Activated CD4-positive, alpha-beta T cell treated with anti-CD3 and anti-CD28 coated beads for 24 hours (primary cell): ENCODE data around the gene SIGLEC10.
"Not testable (repeated sequence)": the region's sequence is repeated elsewhere in the genome, so short reads cannot be mapped to it uniquely, and the experiment has no call there.

Experiments used
- DNase-seq, 2 donors: peaks; one replicate each; pipeline ENCODE4 v3.0.0-alpha.2; 2020; ENCODE audit warnings: low read depth in 2 of 2

The SIGLEC10 gene

DNA sequence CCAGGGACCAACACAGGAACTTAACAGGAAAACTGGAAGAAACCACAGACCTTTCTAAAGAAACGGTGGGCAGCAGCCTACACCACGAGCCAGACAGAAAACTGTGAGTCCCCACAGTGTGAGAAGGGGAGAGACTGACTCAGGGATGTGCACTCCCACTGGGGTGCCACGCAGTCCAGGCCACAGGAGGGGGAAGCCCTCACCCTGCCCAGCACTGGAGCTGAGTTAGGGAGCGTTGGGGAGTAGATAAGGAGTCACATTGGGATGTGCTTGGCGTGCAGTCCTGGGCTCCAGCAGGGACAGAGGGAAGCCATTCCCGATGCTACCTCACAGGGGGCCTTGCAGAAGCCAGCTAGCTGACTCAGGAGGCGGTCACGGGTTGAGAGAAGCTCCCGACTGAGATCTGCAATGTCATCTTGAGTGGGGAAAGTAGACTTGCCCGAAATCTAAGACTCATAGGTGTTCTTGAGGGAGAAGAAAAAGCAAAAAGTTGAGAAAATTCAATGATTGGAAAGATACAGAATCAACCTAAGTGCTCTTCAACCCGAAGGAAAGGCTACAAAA lies 23.5 kb upstream of the SIGLEC10 start:
- peak; percentile 51 to 53 for DNase-seq

DNA sequence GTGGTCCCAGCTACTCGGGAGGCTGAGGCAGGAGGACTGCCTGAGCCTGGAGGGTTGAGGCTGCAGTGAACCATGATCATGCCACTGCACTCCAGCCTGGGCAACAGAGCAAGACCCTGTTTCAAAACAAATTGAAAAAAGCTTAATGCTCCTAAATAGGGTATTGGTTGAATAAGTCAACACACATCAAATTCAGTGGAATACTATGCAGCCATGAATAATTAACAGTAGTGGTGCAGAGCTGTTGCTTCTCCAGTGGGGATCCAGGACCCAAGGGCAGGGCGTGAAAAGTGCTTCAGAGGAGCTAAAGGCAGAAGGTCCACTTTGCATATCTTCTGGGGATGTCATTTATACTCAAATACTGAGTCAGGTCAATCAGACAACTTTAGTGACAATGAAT lies 22.6 kb upstream of the SIGLEC10 start:
- DNase-seq = no peak

DNA sequence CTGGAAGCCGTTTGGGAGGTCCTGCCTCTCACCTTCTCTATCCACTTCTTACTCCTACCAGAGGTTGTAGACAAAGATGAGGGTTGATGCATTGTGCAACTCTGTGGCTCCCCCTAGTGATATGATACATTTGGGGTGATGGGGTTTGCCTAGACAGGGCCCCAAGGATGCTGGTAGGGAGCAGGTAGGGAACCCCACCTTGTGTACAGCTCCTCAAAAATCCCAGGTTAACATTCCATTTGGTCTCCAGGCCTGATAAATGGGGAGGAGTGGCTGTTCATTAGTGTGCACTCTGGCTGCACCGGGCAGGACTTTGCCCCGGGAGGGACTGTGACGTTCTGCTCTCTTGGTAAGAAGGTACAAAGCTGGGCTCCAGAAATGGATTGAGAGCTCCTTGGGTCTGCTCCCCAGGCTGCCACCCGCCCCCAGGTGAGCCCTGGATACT lies 21.6 kb upstream of the SIGLEC10 start:
- no peak for DNase-seq

DNA sequence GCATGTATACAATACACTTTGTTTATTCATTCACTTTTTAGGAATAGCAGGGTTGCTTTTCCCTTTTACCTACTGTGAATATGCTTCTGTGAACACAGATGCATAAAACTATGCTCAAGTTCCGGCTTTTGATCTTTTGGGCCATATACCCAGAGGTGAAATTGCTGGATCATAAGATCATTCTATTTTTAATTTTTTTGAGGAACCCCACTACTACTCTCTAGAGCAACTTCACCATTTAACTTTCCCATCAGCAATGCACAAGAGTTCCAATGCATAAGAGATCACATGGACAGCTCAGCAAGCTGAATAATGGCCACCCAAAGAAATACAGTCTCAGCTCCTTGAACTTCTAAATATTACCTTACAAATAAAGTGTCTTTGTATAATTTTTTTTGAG lies 17.0 kb upstream of the SIGLEC10 start:
- no peak for DNase-seq

DNA sequence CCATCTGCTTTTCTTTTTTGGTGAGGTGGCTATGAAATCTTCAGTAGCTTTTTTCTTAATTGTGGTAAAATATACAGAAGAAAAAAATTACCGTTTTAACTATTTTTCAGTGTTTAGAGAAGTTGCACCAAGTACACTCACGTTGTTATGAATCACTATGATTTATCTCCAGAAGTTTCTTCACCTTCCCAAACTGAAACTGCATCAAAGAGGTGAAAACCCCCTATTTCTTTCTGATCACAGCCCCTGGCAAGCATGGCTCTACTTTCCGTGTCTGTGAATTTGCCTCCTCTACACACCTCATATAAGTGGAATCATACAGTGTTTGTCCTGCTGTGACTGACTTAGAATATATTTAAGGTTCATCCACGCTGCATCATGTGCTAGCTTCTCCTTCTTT lies 15.6 kb upstream of the SIGLEC10 start:
- DNase-seq = no peak

DNA sequence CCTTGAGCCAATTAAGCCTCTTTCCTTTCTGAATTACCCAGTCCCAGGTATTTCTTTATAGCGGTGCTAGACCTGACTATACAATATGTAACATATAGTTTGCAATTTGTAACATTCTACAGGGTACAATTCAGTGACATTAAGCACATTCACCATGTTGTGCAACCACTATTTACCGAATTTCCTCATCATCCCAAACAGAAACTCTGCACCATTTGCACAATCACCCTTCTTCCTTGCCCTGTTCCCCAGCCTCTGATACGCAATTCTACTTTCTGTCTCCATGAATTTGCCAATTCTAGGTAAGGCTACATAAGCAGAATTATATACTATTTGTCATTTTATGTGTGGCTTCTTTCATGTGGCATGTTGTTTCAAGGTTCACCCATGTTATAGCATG lies 13.7 kb upstream of the SIGLEC10 start:
- DNase-seq = no peak

DNA sequence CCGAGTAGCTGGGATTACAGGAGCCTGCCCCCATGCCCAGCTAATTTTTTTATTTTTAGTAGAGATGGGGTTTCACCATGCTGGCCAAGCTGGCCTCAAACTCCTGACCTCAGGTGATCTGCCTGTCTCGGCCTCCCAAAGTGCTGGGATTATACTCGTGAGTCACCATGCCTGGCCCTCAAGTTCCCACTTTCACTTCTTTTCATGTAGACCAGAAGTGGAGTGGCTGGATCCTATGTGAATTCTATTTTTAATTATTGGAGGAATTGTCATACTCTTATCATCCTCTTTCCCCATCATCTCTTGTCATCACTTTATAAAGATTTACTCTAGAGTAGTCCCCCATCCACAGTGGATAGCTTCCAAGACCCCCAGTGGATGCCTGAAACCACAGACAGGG lies 12.8 kb upstream of the SIGLEC10 start:
- no peak for DNase-seq

DNA sequence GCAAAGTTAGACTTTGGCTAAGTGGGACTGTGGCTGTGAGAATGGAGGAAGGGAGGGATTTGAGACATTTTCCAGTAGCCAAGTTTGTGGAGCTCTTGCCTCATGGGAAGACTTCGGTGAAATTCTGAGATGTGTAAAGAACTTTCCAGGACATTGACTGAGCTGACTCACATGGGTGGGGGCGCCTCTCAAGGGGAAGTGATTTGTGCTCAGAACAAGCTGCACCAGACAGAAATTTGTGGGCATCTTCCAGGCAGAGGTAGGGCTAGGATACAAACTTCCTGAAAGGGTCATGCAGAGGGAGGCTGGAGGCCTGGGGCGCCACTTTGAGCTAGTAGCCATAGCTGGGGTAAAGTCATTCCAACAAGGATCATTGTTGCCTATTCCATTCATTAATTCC lies 9.8 kb upstream of the SIGLEC10 start:
- DNase-seq = no peak

DNA sequence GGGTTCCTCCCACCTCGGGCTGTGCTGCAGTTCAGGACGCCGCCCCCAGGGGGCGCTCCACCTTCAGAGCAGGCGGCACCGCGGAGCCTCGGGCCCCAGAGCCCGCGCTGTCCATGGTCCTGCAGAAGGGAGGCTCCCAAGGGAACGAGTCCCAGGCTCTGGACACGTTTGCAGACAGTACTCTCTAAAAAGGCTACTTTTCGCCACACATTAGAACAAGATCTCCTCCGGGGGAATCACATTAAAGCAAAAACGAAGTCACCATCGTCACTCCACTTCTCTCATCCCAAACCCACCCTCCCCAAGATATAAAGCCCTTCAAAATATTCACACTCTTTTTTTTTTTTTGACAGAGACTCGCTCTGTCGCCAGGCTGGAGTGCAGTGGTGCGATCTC lies 4.6 kb upstream of the SIGLEC10 start:
- DNase-seq = peak; percentile 86 to 91

DNA sequence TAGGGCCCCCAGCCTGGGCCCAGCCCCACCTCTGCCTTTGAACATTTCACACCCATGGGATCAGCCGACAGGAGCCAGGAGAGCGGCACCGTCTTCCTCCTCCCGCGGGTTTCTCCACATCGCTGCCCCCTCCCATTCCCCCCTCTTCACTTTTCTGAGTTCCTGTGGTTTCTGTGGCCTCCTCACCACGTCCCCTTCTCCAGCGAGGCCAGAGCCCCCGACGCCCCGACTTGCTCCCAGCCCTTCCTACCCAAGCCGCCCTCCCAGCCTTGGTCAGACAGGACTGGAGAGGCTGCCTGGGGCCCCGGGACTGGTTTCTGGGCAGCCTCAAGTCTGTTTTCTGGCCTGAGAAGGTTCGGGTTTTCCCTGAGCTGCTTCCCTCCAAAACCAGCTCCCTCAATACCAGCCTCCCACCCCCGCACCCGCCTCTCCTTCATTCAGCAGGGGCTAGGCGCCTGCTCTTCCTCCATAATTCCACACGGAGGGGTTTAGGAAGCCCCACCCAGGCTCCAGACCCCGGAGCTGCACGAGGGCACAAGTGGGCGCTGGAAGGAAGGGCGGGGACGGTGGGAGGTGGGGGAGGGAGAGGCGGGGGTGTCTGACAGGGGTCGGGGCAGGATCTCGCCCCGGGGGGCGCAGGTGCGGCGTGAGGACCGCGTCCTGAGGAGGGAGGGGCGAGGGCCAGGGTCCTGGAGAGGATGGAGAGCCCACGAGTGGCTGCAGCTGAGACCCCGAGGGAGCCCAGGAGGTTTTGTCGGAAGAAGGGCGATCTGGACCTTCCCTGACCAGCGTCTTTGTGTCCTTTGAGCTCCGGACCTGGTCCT lies 4.0 kb upstream of the SIGLEC10 start:
- no peak for DNase-seq

DNA sequence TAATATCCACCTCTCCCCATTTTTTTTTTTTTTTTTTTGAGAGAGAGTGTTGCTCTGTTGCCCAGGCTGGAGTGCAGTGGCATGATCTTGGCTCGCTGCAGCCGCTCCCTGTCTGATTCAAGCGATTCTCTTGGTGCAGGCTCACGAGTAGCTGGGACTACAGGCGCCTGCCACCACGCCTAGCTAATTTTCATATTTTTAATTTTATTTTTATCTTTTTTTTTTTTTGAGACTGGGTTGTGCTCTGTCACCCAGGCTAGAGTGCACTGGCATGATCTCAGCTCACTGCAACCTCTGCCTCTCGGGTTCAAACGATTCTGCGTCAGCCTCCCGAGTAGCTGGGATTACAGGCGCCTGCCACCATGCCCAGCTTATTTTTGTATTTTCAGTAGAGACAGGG lies 3.1 kb upstream of the SIGLEC10 start:
- DNase-seq = not testable (repeated sequence)

DNA sequence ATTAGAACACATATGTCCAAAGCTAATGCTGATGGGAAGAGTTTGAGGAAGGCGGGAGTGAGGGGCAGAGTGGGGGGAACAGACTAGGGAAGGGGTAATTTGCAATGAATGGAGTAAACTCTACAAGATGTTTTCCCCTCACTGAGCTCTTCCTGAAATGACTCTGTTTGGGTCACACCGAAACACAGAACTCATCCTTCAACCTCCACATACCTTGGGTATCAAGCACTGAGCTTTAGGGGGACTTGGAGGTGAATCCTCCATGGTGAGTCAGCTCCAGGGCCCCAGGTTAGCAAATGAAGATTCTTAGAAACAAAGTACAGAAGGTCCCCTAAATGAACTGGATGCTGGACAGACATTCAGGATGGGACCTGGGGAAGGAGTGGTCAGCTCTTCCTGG lies 1.3 kb upstream of the SIGLEC10 start:
- DNase-seq = no peak

DNA sequence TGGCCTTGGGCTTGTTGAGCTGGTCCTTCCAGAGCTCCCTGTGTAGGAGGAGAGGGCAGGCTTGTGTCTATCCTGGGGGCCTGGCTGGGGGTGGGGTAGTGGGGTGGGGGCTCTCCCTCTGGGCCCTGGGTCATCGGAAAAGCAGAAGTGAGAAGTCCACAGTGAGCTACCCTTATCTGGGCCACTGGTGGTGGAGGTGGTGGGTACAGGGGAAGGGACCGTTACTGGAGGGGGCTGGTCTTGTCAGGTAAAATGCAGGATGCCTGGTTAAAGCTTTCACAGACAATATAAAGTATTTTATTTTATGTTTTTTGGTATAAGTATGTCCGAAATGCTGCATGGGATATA lies 342 bp upstream of the SIGLEC10 start:
- DNase-seq = no peak

DNA sequence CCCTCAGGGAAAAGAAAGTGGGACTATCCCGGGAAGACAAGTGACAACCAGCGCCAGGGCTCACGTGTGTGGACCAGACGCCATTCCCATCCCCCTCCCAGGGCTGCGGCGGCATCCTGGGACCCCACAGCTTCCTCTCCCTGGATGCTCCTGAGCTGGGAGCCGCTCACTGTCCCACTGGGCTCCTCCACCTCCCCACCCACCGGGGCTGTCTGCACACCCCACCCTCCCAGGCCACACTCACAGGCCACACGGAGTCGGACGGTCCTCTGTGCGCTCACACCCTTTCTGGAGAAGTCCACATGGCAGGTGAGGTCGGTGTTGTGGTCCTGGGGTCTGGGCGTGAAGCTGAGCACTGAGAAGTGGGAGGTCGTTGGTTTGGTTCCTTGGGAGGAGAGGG lies 1.0 kb downstream of the SIGLEC10 start:
- not testable (repeated sequence) for DNase-seq

DNA sequence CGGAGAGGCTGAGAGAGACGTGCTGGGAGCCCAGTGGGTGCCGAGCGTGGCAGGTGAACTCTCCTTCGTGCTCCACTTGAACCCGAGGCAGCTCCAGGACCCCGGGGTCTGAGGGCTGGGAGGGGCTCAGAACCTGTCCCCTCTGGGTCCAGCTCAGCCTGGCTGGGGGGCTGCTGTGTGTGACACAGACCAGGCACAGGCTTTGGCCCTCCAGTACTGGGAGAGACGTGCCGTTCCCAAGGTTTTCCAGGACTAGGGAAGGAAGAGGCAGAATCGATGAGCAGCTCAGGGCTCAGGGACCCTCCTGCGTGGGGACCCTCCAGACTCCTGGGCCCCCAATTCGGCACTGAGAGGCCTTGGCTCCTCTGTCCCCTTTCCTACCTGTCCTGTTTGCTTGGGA lies 2.3 kb downstream of the SIGLEC10 start:
- DNase-seq = no peak

DNA sequence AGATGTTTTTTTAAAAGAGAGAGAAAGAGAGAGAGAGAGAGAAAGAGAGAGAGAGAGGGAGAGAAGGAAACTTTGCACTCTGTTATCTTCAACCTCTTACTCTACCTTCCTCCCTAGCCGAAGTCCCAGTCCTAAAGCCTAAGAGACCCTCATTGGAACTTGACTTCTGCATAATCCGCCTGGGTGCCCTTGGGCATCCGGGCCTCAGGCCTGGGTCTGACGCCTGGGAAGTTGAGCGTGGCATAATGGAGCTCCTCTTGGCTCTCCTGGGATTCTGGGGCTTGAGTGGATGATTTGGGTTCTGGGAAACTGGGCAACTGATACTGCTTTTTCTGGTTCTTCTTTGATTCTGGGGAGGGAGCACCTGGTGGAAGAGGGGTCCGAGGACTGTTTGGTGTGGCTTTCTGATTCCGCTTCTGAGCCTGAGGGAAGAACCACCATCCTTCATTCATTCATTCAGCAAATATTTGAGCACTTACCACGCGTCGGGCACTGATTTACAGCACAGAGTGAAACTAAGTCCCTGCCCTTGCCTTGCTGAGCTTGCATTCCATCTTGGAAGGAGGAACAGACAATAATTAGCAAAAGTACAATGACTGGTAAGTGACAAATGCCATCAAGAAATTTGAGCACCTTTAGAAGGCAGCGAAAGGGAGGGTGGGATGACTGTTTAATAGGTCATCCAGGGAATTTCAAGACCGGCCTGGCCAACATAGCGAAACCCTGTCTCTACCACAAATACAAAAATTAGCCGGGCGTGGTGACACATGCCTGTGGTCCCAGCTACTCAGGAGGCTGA lies 6.3 kb downstream of the SIGLEC10 start:
- DNase-seq = no peak

DNA sequence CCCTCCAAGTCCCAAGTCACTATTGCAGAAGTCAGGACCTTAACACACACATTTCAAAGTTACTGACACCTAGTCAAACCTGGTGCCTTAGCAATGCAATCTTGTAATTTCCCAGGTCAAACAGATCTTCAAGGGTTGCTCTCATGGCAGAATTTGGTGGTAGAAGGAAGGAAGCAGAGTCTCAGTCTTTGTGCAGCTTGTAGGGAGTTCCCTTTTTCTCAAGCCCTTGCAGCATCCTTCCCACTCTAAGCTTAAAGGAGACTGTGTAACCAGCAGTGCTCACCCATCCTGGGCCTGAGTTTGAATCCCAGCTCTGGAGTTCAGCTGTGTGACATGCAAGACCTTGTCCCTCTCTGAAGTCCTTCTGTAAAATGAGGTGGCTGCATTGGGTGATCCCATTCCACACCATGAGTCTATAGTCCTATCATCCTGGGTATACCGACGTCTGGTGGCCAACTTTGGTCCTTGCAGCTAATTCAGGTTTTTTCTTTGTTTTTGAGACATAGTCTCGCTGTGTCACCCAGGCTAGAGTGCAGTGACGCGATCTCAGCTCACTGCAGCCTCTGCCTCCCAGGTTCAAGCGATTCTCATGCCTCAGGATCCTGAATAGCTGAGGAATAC lies 9.8 kb downstream of the SIGLEC10 start:
- no peak for DNase-seq

DNA sequence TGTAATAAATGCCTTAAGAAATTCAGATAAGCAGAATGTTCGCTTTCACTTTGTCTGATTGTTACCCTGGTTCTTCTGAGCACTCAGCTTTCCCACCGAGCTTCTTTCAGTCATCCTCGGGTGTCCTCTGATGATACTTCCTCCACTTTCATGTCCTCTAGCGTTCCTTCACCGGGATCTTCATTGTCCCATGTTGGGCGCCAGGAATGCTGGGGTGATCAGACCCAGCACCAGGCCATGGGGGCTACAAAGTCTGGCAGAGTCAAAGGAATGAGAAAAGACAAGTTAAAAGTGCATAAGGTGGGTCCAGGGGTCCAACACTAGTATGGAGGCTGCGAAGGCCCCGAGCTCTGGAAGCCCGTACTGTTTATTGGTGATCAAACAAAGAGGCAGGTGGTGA lies 15.3 kb downstream of the SIGLEC10 start:
- no peak for DNase-seq

DNA sequence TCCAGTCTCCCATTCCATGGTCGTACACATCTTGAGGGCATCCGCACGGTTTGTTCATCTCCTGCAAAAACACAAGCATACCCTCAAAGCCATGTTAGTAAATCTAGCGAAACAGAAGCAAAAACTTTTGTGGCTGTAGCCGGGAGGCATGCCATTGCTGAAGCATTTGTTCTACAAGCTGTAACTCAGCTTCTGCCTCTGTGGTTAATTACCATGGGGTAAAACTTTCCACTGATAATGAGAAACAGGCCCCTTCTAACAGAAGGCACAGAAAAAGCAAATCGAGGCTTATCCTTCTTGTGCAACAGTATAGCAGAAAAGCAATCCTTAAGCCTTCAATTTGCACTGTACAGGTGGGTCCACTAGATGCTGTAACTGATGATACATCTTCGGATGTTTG lies 17.5 kb downstream of the SIGLEC10 start:
- not testable (repeated sequence) for DNase-seq

DNA sequence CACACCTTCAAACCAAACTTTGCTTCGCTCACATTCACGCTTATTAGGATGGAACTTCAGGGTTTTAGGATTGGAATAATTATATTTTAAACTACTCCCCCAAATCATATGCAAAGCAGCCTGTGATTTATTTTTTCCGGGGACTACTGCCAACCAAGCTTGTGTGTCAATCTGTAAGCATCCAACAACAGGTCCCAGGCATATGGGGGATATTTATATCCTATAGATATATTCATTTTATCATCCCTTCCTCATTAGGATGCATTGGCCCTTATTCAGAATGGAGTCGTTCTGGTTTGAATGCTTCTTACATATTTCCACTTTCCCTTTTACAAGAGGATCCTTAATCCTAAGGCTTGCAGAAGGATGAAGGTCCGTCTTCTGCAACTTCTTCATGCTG lies 18.2 kb downstream of the SIGLEC10 start:
- DNase-seq = no peak

DNA sequence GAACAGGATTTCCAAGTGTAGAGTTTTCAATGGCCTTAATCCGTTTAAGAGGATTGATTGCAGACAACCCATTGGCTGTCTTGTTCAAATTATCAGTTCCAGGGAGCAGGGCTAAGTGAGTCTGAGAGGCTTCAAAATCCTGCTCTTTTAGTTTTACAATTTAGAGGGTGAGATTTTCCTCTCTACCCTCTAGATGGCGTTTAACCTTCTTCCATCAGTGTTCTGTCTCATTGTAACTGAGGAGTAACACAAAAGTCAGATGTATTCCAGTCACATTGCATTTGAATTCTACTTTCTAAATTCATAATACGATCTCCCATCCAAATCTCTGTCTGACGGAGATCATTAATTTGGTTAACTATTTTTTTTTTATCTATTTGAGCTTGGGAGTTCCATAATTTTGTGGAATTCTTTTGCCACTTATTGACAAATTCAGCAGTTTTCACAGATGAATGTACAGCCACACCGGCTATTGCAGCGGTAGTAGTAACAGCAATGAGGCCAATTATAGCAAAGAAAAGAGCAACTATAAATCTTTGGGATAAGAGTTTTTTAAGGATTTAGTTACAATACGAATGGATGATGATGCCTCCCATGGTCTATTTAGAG lies 19.2 kb downstream of the SIGLEC10 start:
- no peak for DNase-seq

DNA sequence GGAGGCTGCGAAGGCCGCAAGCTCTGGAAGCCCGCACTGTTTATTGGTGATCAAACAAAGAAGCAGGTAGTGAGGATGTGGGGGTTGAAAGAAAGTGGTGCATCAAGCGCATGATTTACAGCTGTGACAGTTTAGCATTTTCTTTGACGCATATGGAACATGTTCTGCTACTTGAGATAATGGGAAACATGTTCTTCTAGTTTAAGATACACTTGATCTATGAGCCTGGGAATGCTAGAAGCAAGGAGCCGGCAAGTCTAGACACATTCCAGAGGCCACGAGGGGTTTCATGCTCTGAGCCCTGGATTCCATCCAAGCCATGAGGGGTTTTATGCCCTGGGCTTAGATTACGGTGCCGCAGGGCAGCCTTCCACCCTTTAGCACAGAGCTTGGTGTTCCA lies 20.0 kb downstream of the SIGLEC10 start:
- DNase-seq = not testable (repeated sequence)
